K562 (cell line): ENCODE data around the gene BMS1. TPM values are rescaled to one million over a fixed set of nuclear protein-coding genes. Genes with fewer than 3 reads are reported as not detected.

ENCODE experiments used
- ATAC-seq: fragments of 200-7000 bp; cut with Tn5 transposase; 3 replicates; pipeline ENCODE4 v1.9.1; 2020; ENCODE audit warnings: moderate library complexity
- BruUV-seq: library from RNA; stranded (reverse); fragments of 400-500 nt; replicated peaks from 2 replicates; lab custom pipeline; 2021; lab: Mats Ljungman, UMichigan
- CTCF ChIA-PET: fragments of 300-600 bp; formaldehyde crosslinking; extraction: SDS; loops from one replicate; lab custom pipeline; 2021; ENCODE audit warnings: low intra/inter-chr PET ratio; lab: Yijun Ruan, JAX
- POLR2A ChIA-PET: fragments of 300-600, 350-650 bp; sonication (Branson Sonifier 250); formaldehyde crosslinking; extraction: SDS; loops from one replicate; lab custom pipeline; 2021; ENCODE audit warnings: antibody characterized with exemption, inconsistent platforms; lab: Yijun Ruan, JAX
- DNase-seq, 4 experiments: peaks; one replicate each; pipeline versions ENCODE4 v3.0.0 to v3.0.0-alpha.2; 2011 to 2018; ENCODE audit warnings: low spot score in 3 of 4, mixed read lengths in 3 of 4; ENCODE audit errors: extremely low read depth in 1 of 4
- FAIRE-seq: peaks from 2 replicates; lab custom pipeline; 2011; peaks lifted over from hg19 to GRCh38; lab: Jason Lieb, UNC
- H2AFZ ChIP-seq: 2 replicates; pipeline ENCODE4 v1.6.0; 2011; ENCODE audit warnings: low read depth, low read length, control low read depth, inconsistent platforms
- H3K27ac ChIP-seq: fragments of 200-600 bp; 3 replicates; pipeline ENCODE4 v1.8.0; 2011; ENCODE audit warnings: low read depth, mild to moderate bottlenecking, control low read depth, inconsistent platforms, low read length, moderate library complexity, mixed read lengths; ENCODE audit errors: extremely low read depth
- H3K27me3 ChIP-seq, 2 experiments: fragments of 300-600 bp in 1 of 2; 2 replicates in 1 of 2; 3 replicates in 1 of 2; pipeline versions ENCODE4 v1.6.0 to v1.8.0; 2011; ENCODE audit warnings: inconsistent platforms in 2 of 2, low read length in 2 of 2, mild to moderate bottlenecking in 1 of 2, mixed read lengths in 1 of 2, moderate library complexity in 1 of 2; ENCODE audit not compliant: control insufficient read depth in 2 of 2, insufficient read depth in 2 of 2
- H3K36me3 ChIP-seq: fragments of 300-600 bp; 3 replicates; pipeline ENCODE4 v1.8.0; 2011; ENCODE audit warnings: mild to moderate bottlenecking, low read length, inconsistent platforms; ENCODE audit not compliant: control insufficient read depth, insufficient read depth
- H3K4me1 ChIP-seq, 2 experiments: fragments of 200-600 bp in 1 of 2; replicated peaks in 1 of 2; 2 replicates in 1 of 2; 3 replicates in 1 of 2; pipeline versions ENCODE4 v1.5.1 to v1.8.0; 2011; ENCODE audit warnings: inconsistent platforms in 2 of 2, low read length in 2 of 2, mild to moderate bottlenecking in 1 of 2, mixed read lengths in 1 of 2, moderate library complexity in 1 of 2; ENCODE audit not compliant: control insufficient read depth in 2 of 2, insufficient read depth in 2 of 2
- H3K4me2 ChIP-seq: 2 replicates; pipeline ENCODE4 v1.6.1; 2011; ENCODE audit warnings: low read length, control low read depth, inconsistent platforms, mixed read lengths; ENCODE audit not compliant: insufficient read depth
- H3K4me3 ChIP-seq: fragments of 200-600 bp; sonication (generic), shearing (Covaris generic); 2 replicates; pipeline ENCODE4 v1.5.1; 2016; ENCODE audit warnings: control low read depth, inconsistent platforms
- H3K79me2 ChIP-seq: fragments of 200-600 bp; 3 replicates; pipeline ENCODE4 v1.8.0; 2011; ENCODE audit warnings: low read length, inconsistent platforms; ENCODE audit not compliant: control insufficient read depth, insufficient read depth
- H3K9ac ChIP-seq, 2 experiments: 2 replicates each; pipeline versions ENCODE4 v1.6.0 to v1.6.1; 2011; ENCODE audit warnings: low read depth in 2 of 2, low read length in 2 of 2, control low read depth in 1 of 2, inconsistent platforms in 1 of 2, mild to moderate bottlenecking in 1 of 2, mixed read lengths in 1 of 2; ENCODE audit not compliant: insufficient read depth in 1 of 2
- H3K9me1 ChIP-seq: one replicate; pipeline ENCODE4 v1.6.0; 2011; ENCODE audit warnings: inconsistent platforms, mild to moderate bottlenecking, low read length, moderate library complexity; ENCODE audit not compliant: control insufficient read depth, insufficient read depth
- H3K9me3 ChIP-seq: replicated peaks from 2 replicates; pipeline ENCODE4 v1.5.1; 2011; ENCODE audit warnings: low read depth, low read length, inconsistent platforms; ENCODE audit not compliant: control insufficient read depth, insufficient read depth
- H4K20me1 ChIP-seq: replicated peaks from 2 replicates; pipeline ENCODE4 v1.6.1; 2011; ENCODE audit warnings: low read length, inconsistent platforms, mixed read lengths; ENCODE audit not compliant: control insufficient read depth, insufficient read depth
- CEBPB ChIP-seq: fragments of 450-650 bp; IDR thresholded peaks from 2 replicates; pipeline ENCODE4 v1.6.1; 2016; ENCODE audit warnings: missing genetic modification characterization, missing compliant biosample characterization
- DIDO1 ChIP-seq: fragments of 450-650 bp; IDR thresholded peaks from 2 replicates; pipeline ENCODE4 v1.6.1; 2016; ENCODE audit warnings: low read depth, missing biosample characterization, missing genetic modification characterization
- ELK1 ChIP-seq: sonication (generic); formaldehyde crosslinking; IDR thresholded peaks from 2 replicates; pipeline ENCODE4 v1.8.1; 2022; ENCODE audit warnings: missing genetic modification reagents
- EWSR1 ChIP-seq: fragments of 450-650 bp; IDR thresholded peaks from 2 replicates; pipeline ENCODE4 v1.6.1; 2018; ENCODE audit warnings: borderline replicate concordance, mild to moderate bottlenecking, low read depth, moderate library complexity; ENCODE audit not compliant: partially characterized antibody
- HMG20A ChIP-seq: fragments of 450-650 bp; formaldehyde crosslinking; conservative IDR thresholded peaks from 2 replicates; pipeline ENCODE4 v1.4.0; 2020; ENCODE audit warnings: mild to moderate bottlenecking, mixed read lengths
- POLR3G ChIP-seq: IDR thresholded peaks from 2 replicates; pipeline ENCODE4 v1.6.1; 2011; ENCODE audit not compliant: insufficient read length, insufficient replicate concordance; ENCODE audit errors: extremely low read depth
- ZBTB12 ChIP-seq: fragments of 250-450 bp; sonication (Bioruptor Pico); IDR thresholded peaks from 2 replicates; pipeline ENCODE4 v1.4.0; 2020
- ZNF699 ChIP-seq: fragments of 250-450 bp; sonication (Bioruptor Pico); IDR thresholded peaks from 2 replicates; pipeline ENCODE4 v1.8.0; 2021; ENCODE audit warnings: mild to moderate bottlenecking, moderate library complexity; ENCODE audit not compliant: insufficient replicate concordance
- ZNF77 ChIP-seq: fragments of 250-450 bp; sonication (Bioruptor Pico); IDR thresholded peaks from 2 replicates; pipeline ENCODE4 v1.5.0; 2020
- WGBS: fragments of 100-300 bp; shearing (Covaris generic); methylation state at CpG from one replicate; pipeline ENCODE4 v1.1.6; 2016; ENCODE audit warnings: low coverage, mixed read lengths; ENCODE audit not compliant: insufficient coverage; ENCODE audit errors: missing lambda C conversion rate; 5-methylcytosine and 5-hydroxymethylcytosine counted together
- in situ Hi-C: fragments of 300-500 bp; cut with MboI; formaldehyde crosslinking; loops from 4 replicates; pipeline ENCODE4 v1.15.0; 2018; ENCODE audit warnings: inconsistent platforms, mixed read lengths
- intact Hi-C: fragments of 100-400 bp; cut with micrococcal nuclease; formaldehyde crosslinking; loops from 2 replicates; pipeline ENCODE4 v1.14.2; 2022
- polyA plus RNA-seq, 8 experiments: library from polyadenylated mRNA; depleted of rRNA in 4 of 8; stranded (reverse) in 5 of 8; unstranded in 3 of 8; fragments of >200 nt; fragmentation: Nextera tagmentation in 2 of 8; fragmentation: Illumina TruSeq in 1 of 8; extraction: Ambion mirVana in 2 of 8; extraction: Trizol in 1 of 8; gene quantifications; 2 replicates each; pipeline versions ENCODE4 v1.2.1 to v1.2.3, GENCODE V29; 2011 to 2014; ENCODE audit warnings: inconsistent platforms in 1 of 8, missing spikeins in 1 of 8
- total RNA-seq, 7 experiments: library from RNA; depleted of rRNA in 6 of 7; stranded (reverse); fragments of >200 nt in 6 of 7; fragmentation: Illumina TruSeq in 2 of 7; extraction: Trizol in 2 of 7; gene quantifications; 2 replicates each; pipeline versions ENCODE4 v1.2.1 to v1.2.3, GENCODE V29; 2011 to 2021; ENCODE audit warnings: low replicate concordance in 1 of 7

The BMS1 gene
- total and polyA plus RNA-seq, 9 of the 15 experiments (the other 6 are each of a cell fraction or from before 2014, with no cell fraction given), result 11.1 to 46.9 (median 32.7) TPM

- Histone ChIP-seq H3K9ac (no peak overlapping the region), H3K36me3 (no peaks in the 10 kb centered on the region), H3K4me1 (peaks cover 0 to 18% of the 10 kb centered on the region in 2 experiments; a peak in 2 of 5 replicates), H3K4me3 (no peak overlapping the region), H3K9me1 (peaks cover 6% of the 10 kb centered on the region), H2AFZ (no peak overlapping the region), H3K4me2 (no peak overlapping the region), H3K9me3 (no peaks in the 10 kb centered on the region; the same call in 1 of the 2 replicates), H3K27me3 (peaks cover 9 to 60% of the 10 kb centered on the region in 2 experiments; a peak in 4 of 5 replicates), H3K27ac (no peak overlapping the region), H4K20me1 (no peaks in the 10 kb centered on the region; the same call in 1 of the 2 replicates), H3K79me2 (no peaks in the 10 kb centered on the region)
- ChIA-PET POLR2A (interaction anchor here (0.9 kb wide), 1 partner anchor 8 kb away, joined by 3 read pairs; no protein-coding TSS in a partner anchor), CTCF (no interaction called here)
- TF ChIP-seq POLR3G, result no peak
- no peak for TF ChIP-seq CEBPB (tag)
- TF ChIP-seq ZNF699 (CRISPR knock-in tag), result no peak
- TF ChIP-seq ELK1 (CRISPR knock-in tag), result no peak
- TF ChIP-seq EWSR1, result no peak
- no peak for TF ChIP-seq ZBTB12 (CRISPR knock-in tag)
- no peak for TF ChIP-seq ZNF77 (CRISPR knock-in tag)
- no peak for TF ChIP-seq DIDO1
- TF ChIP-seq HMG20A (CRISPR knock-in tag), result no peak
- intact Hi-C loops (no loop called here), in situ Hi-C loops (no loop called here)
- BruUV-seq, result no TSS peak
- ATAC-seq, result no peak
- 2% methylated on average over 9 of the region's 9 CpGs for WGBS
- no peak for FAIRE-seq
- no peak for DNase-seq
Measured at GRCh38 chr10:42876476-42876875, 93.9 kb downstream of the BMS1 start.
